ENCODE measurements around the gene MORC1. TPM values are rescaled to one million over a fixed set of nuclear protein-coding genes. Genes with fewer than 3 reads are reported as not detected.

The MORC1 gene
- total RNA-seq, 2 donors from 2014 or later = not detected

GRCh38 chr3:109114746-109115145 lies 3.2 kb downstream of the MORC1 start:
- no peaks in the 10 kb centered on the region for H3K27me3 ChIP-seq (replicated peaks; ENCODE audit: insufficient read depth)

GRCh38 chr3:109112946-109113760 lies 4.8 kb downstream of the MORC1 start:
- H3K36me3 ChIP-seq = no peaks in the 10 kb centered on the region
- ATAC-seq (ENCODE audit: insufficient number of reproducible peaks, low FRiP score, low read depth) = no peak
- H3K27ac ChIP-seq = no peak overlapping the region
- DNase-seq (ENCODE audit: low spot score) = no peak
- no peak overlapping the region for H3K4me3 ChIP-seq
- no peak for TF ChIP-seq CTCF (IDR thresholded peaks at IDR 0.05)
- no peaks in the 10 kb centered on the region for H3K9me3 ChIP-seq
- H3K27me3 ChIP-seq (replicated peaks; ENCODE audit: insufficient read depth) = no peaks in the 10 kb centered on the region
- no peaks in the 10 kb centered on the region for H3K4me1 ChIP-seq (ENCODE audit: control insufficient read depth in 1 of 2, low read depth in 2 of 2)

More at GRCh38 chr3:109114746-109115145, 3.2 kb downstream of the MORC1 start:
- Histone ChIP-seq H3K4me1 (ENCODE audit: control insufficient read depth in 1 of 2, low read depth in 2 of 2) (no peaks in the 10 kb centered on the region), H3K27ac (no peak overlapping the region), H3K9me3 (no peaks in the 10 kb centered on the region), H3K4me3 (no peak overlapping the region), H3K36me3 (no peaks in the 10 kb centered on the region)
- no peak for ATAC-seq (ENCODE audit: insufficient number of reproducible peaks, low FRiP score, low read depth)
- TF ChIP-seq CTCF (IDR thresholded peaks at IDR 0.05) = no peak
- no peak for DNase-seq (ENCODE audit: low spot score)

- Histone ChIP-seq H3K36me3 (no peaks in the 10 kb centered on the region), H3K4me3 (no peak overlapping the region), H3K9me3 (no peaks in the 10 kb centered on the region), H3K4me1 (ENCODE audit: control insufficient read depth in 1 of 2, low read depth in 2 of 2) (no peaks in the 10 kb centered on the region), H3K27ac (no peak overlapping the region), H3K27me3 (replicated peaks; ENCODE audit: insufficient read depth) (no peaks in the 10 kb centered on the region)
- no peak for TF ChIP-seq CTCF (IDR thresholded peaks at IDR 0.05)
- no peak for DNase-seq (ENCODE audit: low spot score)
- ATAC-seq (ENCODE audit: insufficient number of reproducible peaks, low FRiP score, low read depth) = no peak
Observed at GRCh38 chr3:109109574-109109973, 8.4 kb downstream of the MORC1 start.

GRCh38 chr3:109098079-109098644 lies 19.8 kb downstream of the MORC1 start:
- no peak overlapping the region for H3K4me3 ChIP-seq
- H3K27me3 ChIP-seq (replicated peaks; ENCODE audit: insufficient read depth) = no peaks in the 10 kb centered on the region
- no peak for ATAC-seq (ENCODE audit: insufficient number of reproducible peaks, low FRiP score, low read depth)
- DNase-seq (ENCODE audit: low spot score) = no peak
- no peaks in the 10 kb centered on the region for H3K36me3 ChIP-seq
- H3K27ac ChIP-seq = no peak overlapping the region
- TF ChIP-seq CTCF (IDR thresholded peaks at IDR 0.05) = no peak
- no peaks in the 10 kb centered on the region for H3K4me1 ChIP-seq (ENCODE audit: control insufficient read depth in 1 of 2, low read depth in 2 of 2)
- H3K9me3 ChIP-seq = no peaks in the 10 kb centered on the region

- ATAC-seq (ENCODE audit: insufficient number of reproducible peaks, low FRiP score, low read depth) (no peak), DNase-seq (ENCODE audit: low spot score) (no peak)
- no peaks in the 10 kb centered on the region for H3K9me3 ChIP-seq
- no peak overlapping the region for H3K4me3 ChIP-seq
- no peak overlapping the region for H3K27ac ChIP-seq
- no peaks in the 10 kb centered on the region for H3K27me3 ChIP-seq (replicated peaks; ENCODE audit: insufficient read depth)
- TF ChIP-seq CTCF (IDR thresholded peaks at IDR 0.05) = no peak
- H3K36me3 ChIP-seq = no peaks in the 10 kb centered on the region
- H3K4me1 ChIP-seq (ENCODE audit: control insufficient read depth in 1 of 2, low read depth in 2 of 2) = no peaks in the 10 kb centered on the region
Observed at GRCh38 chr3:109095166-109095565, 22.8 kb downstream of the MORC1 start.
